ENCODE data around the gene TNRC18.
"Not testable (repeated sequence)": the region's sequence is repeated elsewhere in the genome, so short reads cannot be mapped to it uniquely, and the experiment has no call there.

Gene TNRC18

GRCh38 chr7:5315761-5316160 lies 107.9 kb downstream of the TNRC18 start:
- DNase-seq (ENCODE audit: low read depth) = no peak

- no peak for DNase-seq (ENCODE audit: low read depth)
Measured at GRCh38 chr7:5314864-5315263, 108.8 kb downstream of the TNRC18 start.

DNA sequence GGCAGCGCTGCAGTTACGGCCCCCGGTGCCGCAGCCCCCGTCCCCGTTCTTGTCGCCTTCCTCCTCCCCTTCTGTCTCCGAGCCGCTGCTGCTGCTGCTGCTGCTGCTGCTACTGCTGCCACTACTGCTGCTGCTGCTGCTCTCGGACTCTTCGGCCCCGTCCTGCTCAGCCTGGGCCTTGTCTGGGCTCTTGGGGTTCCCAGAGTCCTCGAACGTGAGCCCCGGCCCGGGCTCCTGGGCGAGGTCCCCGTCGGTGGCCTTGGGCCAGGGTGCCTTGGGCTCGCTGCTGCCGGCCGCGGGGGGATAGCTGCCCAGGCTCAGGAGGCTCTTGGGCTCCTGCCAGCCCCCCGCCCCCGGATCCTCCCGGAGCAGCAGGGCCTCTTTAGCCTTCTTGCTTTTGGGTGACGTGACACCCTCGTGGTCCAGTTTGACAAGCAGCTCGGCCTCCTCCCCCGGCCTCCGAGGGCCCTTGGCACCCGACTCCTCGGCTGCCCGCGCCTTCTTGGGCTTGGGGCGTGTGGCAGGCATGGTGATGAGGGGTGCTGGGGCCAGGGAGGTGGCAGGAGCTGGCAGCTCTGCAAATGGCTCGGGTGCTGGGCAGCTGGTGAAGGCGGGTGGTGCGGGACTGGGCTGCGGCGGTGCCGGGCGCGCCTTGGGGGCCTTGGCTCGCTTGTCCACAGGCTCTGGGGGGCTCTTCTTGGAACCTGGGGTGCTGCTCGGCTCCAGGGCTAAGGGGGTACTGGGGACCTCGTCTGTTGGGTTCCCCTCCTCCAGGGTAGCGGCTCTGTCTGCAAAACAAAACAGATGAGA lies 110.4 kb downstream of the TNRC18 start:
- DNase-seq (ENCODE audit: low read depth) = not testable (repeated sequence)

- DNase-seq (ENCODE audit: low read depth) = not testable (repeated sequence)
Measured at GRCh38 chr7:5312276-5313070, 111.2 kb downstream of the TNRC18 start.

GRCh38 chr7:5310822-5311405 lies 112.7 kb downstream of the TNRC18 start:
- no peak for DNase-seq (ENCODE audit: low read depth)

- DNase-seq (ENCODE audit: low read depth) = no peak
Measured at GRCh38 chr7:5309146-5309545, 114.5 kb downstream of the TNRC18 start.

GRCh38 chr7:5307221-5308142 lies 116.2 kb downstream of the TNRC18 start:
- DNase-seq (ENCODE audit: low read depth) = not testable (repeated sequence)

DNA sequence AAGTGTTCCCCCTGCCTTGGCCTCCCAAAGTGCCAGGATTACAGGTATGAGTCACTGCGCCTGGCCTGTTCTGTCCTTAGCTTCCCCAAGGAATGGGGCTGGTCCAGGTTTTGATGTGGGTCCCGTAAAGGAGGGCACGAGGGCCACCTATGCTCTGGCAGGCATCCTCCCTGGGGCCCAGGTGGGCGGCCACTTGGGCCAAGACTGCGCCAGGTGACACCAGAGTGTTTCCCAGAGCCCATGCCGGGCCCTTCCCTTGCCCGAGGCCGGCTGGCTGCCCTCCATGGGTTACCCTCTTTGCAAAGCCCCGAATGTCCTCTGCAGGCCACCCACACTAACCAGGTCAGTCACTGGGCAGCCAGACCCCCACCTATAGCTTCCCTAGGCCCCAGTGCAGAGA lies 118.6 kb downstream of the TNRC18 start:
- DNase-seq (ENCODE audit: low read depth) = not testable (repeated sequence)

GRCh38 chr7:5303591-5304505 lies 119.8 kb downstream of the TNRC18 start:
- DNase-seq (ENCODE audit: low read depth) = no peak

DNA sequence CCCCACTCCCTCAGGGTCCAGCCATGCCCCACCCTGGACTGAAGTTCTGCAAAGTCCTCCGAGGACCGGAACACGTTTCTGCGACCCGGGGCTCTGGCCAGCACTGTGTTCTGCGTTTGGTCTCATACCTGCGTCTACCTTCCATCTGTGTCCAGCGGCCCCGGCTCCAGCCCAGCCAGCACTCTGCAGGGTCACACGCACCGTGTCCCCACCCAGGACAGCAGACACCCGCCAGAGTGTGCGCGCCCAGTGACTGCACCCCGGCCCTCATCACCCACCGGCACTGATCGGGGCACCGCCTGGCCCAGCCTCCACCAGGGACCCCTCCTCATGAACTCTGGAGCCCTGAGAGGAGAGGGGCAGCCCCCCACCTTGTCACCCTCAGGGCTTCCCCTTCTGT lies 120.6 kb downstream of the TNRC18 start:
- no peak for DNase-seq (ENCODE audit: low read depth)

DNA sequence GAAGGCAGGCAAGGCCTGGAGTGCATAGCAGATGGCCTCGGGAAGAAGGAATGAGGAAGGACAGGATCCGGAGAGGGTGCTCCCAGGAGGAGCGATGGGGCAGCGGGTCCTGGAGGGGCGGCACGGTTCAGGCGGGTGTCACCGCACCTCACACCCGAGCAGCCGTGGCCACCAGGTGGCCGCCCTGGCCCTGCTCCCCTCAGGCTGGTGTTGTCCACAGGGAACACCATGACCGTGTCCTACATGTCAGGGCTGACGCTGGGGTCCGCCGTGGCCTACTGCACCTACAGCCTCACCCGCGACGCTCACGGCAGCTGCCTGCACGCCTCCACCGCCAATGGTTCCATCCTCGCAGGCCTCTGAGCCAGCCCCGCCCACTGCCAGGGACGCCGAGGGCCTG lies 121.1 kb downstream of the TNRC18 start:
- no peak for DNase-seq (ENCODE audit: low read depth)

DNA sequence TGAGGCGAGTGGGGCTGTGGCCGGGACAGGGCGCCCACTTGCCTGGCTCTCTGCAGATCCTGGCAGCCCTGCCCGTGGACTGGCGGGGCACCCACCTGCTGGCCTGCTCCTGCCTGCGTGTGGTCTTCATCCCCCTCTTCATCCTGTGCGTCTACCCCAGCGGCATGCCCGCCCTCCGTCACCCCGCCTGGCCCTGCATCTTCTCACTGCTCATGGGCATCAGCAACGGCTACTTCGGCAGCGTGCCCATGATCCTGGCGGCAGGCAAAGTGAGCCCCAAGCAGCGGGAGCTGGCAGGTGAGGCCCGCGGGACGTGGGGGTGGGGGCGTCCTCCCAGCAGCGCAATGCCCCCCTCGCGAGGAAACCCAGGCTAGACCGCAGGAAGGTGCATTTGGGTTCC lies 123.3 kb downstream of the TNRC18 start:
- DNase-seq (ENCODE audit: low read depth) = no peak

GRCh38 chr7:5296611-5297226 lies 126.9 kb downstream of the TNRC18 start:
- no peak for DNase-seq (ENCODE audit: low read depth)

DNA sequence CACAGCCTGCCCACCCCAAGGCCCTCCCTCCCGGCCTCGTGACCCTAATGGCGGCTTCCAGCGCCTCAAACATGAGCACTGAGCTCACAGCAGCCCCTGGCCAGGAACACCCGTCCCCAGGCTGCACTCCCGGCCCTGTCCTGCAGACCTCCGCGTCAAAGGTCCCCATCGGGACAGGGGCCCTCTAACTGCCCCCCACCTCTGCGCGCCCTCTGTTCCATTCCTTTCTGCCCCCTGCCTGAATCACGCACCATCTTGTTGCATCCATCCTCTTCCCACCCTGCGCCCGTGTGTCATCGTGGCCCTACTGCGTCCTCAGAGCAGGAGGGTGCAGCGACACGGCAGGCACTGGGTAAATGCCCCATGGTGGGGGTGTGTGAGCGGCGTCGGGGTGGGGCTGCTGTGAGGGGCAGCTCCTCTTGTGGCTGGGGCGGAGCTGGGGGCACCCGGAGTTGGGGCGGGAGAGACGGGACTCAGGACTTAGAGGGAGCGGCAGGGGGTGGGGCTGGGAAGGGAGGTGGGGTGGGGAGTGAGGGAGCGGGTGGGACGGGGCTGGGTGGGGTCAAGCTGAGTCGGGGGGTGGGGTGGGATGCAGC lies 127.5 kb downstream of the TNRC18 start:
- DNase-seq (ENCODE audit: low read depth) = no peak

DNA sequence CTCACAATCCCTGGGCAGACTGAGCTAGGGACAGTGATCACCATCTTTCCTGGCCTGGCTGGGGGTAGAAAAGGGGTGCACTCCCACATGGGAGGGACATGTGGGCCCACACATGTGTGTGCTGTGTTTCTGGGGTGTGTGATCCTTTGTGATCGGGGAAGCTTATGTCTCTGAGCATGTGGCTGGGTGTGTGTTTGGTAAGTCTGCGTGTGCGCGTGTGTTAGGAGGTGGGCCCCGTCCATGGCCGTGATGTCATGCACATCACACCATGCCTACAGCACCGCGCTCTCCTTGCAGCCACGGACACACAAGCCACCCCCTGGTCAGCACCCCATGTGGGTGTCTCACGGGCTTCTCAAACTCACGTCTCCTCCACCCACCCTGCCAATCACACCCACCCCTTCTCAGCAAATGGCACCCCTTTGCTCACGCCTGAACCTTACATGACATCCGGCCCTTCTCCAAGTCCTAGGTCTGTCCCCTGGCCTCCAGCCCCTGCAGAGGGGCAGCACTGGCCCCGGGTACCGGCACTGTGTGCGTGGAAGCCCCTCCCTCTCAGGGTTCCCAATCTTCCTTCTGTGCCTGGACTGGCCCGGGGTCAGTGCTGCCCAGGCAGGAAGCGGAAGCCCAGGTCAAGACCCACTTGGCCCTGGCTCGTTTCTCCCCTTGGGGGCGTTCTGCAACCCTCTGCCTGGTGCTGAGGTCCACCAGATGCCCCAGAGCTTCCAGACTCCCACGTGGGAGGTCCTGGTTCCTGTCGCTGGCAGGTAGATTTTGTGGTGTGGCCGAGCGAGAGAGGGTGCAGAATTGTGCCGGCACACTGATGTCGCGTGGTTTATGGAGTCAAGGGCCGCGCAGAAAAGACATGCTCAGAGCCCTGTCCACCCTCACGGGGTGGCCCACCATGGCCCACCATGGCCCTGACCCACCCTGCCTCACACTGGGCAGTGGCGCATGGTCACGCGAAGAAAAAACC lies 128.3 kb downstream of the TNRC18 start:
- DNase-seq (ENCODE audit: low read depth) = no peak

DNA sequence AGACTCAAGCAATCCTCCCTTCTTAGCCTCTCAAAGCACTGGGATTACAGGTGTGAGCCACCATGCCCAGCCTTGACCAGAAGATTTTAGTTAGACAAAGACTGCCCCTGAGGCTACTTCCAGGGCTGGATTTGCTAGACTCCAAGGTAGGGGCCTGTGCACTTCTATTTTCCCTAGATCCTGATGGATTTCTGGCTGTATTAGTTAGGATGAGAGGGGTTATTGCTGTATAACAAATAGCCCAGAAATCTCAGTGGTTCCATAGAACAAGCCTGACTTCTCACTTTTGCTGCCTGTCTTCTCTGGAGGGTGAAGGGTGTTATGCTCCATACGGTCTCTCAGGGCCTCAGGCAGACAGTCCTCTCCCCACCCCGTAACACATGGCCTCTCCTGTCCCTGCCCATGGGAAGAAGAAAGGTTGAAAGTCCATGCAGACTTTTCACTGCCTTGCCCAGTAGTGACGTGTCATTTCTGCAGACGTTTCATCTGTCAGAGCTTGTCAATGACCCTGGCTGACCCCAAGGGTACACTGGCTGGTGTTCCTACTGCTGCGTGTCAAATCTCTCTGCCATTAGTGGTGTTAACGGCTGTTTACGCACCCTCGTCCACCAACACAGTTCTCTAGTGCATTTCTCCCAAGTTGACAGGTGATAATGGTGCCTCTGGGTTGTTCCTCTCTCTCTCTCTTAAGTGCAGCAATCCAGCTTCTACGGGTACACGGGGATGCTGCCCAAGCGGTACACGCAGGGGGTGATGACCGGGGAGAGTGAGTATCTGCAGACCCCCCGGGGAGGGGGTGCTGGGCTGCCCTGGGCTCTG lies 129.3 kb downstream of the TNRC18 start:
- DNase-seq (ENCODE audit: low read depth) = no peak

DNA sequence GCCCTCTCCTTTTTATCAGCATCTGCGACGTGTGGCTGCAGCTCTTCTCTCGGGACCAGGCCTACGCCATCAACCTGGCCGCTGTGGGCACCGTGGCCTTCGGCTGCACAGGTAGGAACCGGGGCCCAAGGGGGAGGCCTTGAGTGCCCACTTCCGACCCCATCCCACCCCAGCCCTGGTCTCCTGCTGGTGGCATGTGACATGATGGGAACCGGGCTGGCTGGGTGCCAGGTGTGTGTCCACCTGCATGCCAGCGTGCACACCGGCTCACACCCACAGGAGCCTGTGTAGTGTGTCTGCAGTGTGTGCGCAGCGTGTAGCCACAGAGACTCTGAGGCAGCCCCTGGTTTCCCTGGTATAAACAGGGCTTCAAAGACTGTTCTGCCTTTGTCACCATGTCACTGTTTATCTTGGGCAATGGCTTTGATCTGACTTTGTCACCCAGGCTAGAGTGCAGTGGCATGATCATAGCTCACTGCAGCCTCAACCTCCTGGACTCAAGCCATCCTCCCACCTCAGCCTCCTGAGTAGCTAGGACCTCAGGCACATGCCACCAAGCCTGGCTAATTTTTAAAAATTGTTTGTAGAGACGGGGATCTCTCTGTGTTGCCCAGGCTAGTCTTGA lies 131.8 kb downstream of the TNRC18 start:
- not testable (repeated sequence) for DNase-seq (ENCODE audit: low read depth)

Data from iris pigment epithelial cell (primary cell).